ENCODE results near the gene GSDME. TPM values are rescaled to one million over a fixed set of nuclear protein-coding genes. Genes with fewer than 3 reads are reported as not detected.

GSDME gene
- total RNA-seq, 1 experiment from 2014 or later, result 4.5 TPM

GRCh38 chr7:24724451-24725190 is 32.6 kb downstream of the GSDME start:
- Histone ChIP-seq H3K27me3 (ENCODE audit: control insufficient read depth, insufficient read depth, low read length) (no peaks in the 10 kb centered on the region), H3K27ac (ENCODE audit: low read length) (no peak overlapping the region), H3K9me3 (ENCODE audit: control insufficient read depth, insufficient read depth, low read depth, low read length) (no peaks in the 10 kb centered on the region), H3K36me3 (ENCODE audit: control insufficient read depth, insufficient read depth, low read length) (no peaks in the 10 kb centered on the region), H3K4me1 (ENCODE audit: control insufficient read depth, insufficient read depth, low read length) (no peaks in the 10 kb centered on the region), H3K4me3 (ENCODE audit: low read depth in 2 of 2, low read length in 2 of 2) (no peak overlapping the region)
- intact Hi-C loops (cut with micrococcal nuclease; ENCODE audit: unreplicated experiment), result loop anchor here (5.0 to 10.0 kb wide), 2 partner anchors 147 to 430 kb away; no protein-coding TSS in a partner anchor
- in situ Hi-C loops (cut with HindIII; ENCODE audit: low pct_unique_long_range_greater_than_20kb, low sequenced_read_pairs), result no loop called here
- ChIA-PET CTCF (no interaction called here), POLR2A (interaction anchor here (0.6 kb wide), 2 partner anchors 20 to 102 kb away, joined by 4 to 5 read pairs; no protein-coding TSS in a partner anchor)
- ATAC-seq (no peak), DNase-seq (ENCODE audit: low read depth, low spot score) (no peak)
- TF ChIP-seq TCF7L2 (IDR thresholded peaks at IDR 0.05; ENCODE audit: low read depth, low read length) (no peak), REST (IDR thresholded peaks at IDR 0.05; ENCODE audit: insufficient read depth in 1 of 2, low read depth in 2 of 2, low read length in 1 of 2) (no peak), SIN3A (IDR thresholded peaks at IDR 0.05; ENCODE audit: borderline replicate concordance, insufficient read depth, low read depth, low read length) (no peak), POLR2AphosphoS5 (IDR thresholded peaks at IDR 0.05; ENCODE audit: low read depth, low read length) (no peak), CTCF (IDR thresholded peaks at IDR 0.05) (no peak)
- BruUV-seq (replicated peaks), result no TSS peak

- Histone ChIP-seq H3K9me3 (ENCODE audit: control insufficient read depth, insufficient read depth, low read depth, low read length) (no peaks in the 10 kb centered on the region), H3K27me3 (ENCODE audit: control insufficient read depth, insufficient read depth, low read length) (no peaks in the 10 kb centered on the region), H3K4me1 (ENCODE audit: control insufficient read depth, insufficient read depth, low read length) (no peaks in the 10 kb centered on the region), H3K36me3 (ENCODE audit: control insufficient read depth, insufficient read depth, low read length) (no peaks in the 10 kb centered on the region), H3K4me3 (ENCODE audit: low read depth in 2 of 2, low read length in 2 of 2) (no peak overlapping the region), H3K27ac (ENCODE audit: low read length) (no peak overlapping the region)
- no peak for ATAC-seq
- no TSS peak for BruUV-seq (replicated peaks)
- no peak for DNase-seq (ENCODE audit: low read depth, low spot score)
- ChIA-PET CTCF (interaction anchor here (0.6 kb wide), 1 partner anchor 329 kb away, joined by 7 read pairs; no protein-coding TSS in a partner anchor), POLR2A (no interaction called here)
- in situ Hi-C loops (cut with HindIII; ENCODE audit: low pct_unique_long_range_greater_than_20kb, low sequenced_read_pairs), result no loop called here
- TF ChIP-seq POLR2AphosphoS5 (IDR thresholded peaks at IDR 0.05; ENCODE audit: low read depth, low read length) (no peak), SIN3A (IDR thresholded peaks at IDR 0.05; ENCODE audit: borderline replicate concordance, insufficient read depth, low read depth, low read length) (no peak), REST (IDR thresholded peaks at IDR 0.05; ENCODE audit: insufficient read depth in 1 of 2, low read depth in 2 of 2, low read length in 1 of 2) (no peak), CTCF (IDR thresholded peaks at IDR 0.05) (no peak; the same call in 1 of the 2 replicates), TCF7L2 (IDR thresholded peaks at IDR 0.05; ENCODE audit: low read depth, low read length) (no peak)
- intact Hi-C loops (cut with micrococcal nuclease; ENCODE audit: unreplicated experiment), result loop anchor here (2.0 to 10.0 kb wide), 3 partner anchors 146 to 428 kb away; no protein-coding TSS in a partner anchor
Measured at GRCh38 chr7:24723178-24723530, 34.1 kb downstream of the GSDME start.
